Activated CD4-positive, CD25-positive, alpha-beta regulatory T cell treated with anti-CD3 and anti-CD28 coated beads, Interleukin-2, amount 50 U/mL, for 16 hours (primary cell): Measurements from ENCODE around the gene TMEM59L.
A peak's percentile ranks its signal among the peaks of the same experiment; 100 is the strongest.
"Not testable (repeated sequence)": the region's sequence is repeated elsewhere in the genome, so short reads cannot be mapped to it uniquely, and the experiment has no call there.

Experiments
- DNase-seq: peaks from one replicate; pipeline ENCODE4 v3.0.0-alpha.2; 2020; ENCODE audit warnings: low read depth, low spot score

Gene TMEM59L

GRCh38 chr19:18612772-18613588 is at the start of gene TMEM59L:
Gene TMEM59L, plus strand, starts transcription at chr19:18612870. Its CDS starts 89 bp downstream, at chr19:18612959.
- no peak for DNase-seq

- DNase-seq: no peak
Observed at GRCh38 chr19:18566953-18567352, 45.7 kb upstream of the TMEM59L start.

- no peak for DNase-seq
Observed at GRCh38 chr19:18568367-18568766, 44.3 kb upstream of the TMEM59L start.

GRCh38 chr19:18571564-18572344 is 40.9 kb upstream of the TMEM59L start, which contains the start of gene UBA52:
Gene UBA52, plus strand, starts transcription at chr19:18571857. Its CDS starts 1,444 bp downstream, at chr19:18573301.
- DNase-seq: peak; percentile 99

GRCh38 chr19:18574691-18575291 is 37.9 kb upstream of the TMEM59L start:
- no peak for DNase-seq

GRCh38 chr19:18576383-18576782 is 36.3 kb upstream of the TMEM59L start:
- no peak for DNase-seq

- DNase-seq: no peak
Observed at GRCh38 chr19:18577365-18577914, 35.2 kb upstream of the TMEM59L start.

GRCh38 chr19:18580311-18580710 is 32.4 kb upstream of the TMEM59L start:
- DNase-seq: no peak

- no peak for DNase-seq
Observed at GRCh38 chr19:18586306-18586705, 26.4 kb upstream of the TMEM59L start.

- DNase-seq: no peak
Observed at GRCh38 chr19:18587561-18587960, 25.1 kb upstream of the TMEM59L start.

GRCh38 chr19:18587962-18588610 is 24.6 kb upstream of the TMEM59L start:
- no peak for DNase-seq

- peak; percentile 63 for DNase-seq
Observed at GRCh38 chr19:18588611-18589379, 23.9 kb upstream of the TMEM59L start, which contains the start of gene REX1BD. Gene REX1BD, plus strand, starts transcription at chr19:18588798. Its CDS starts 4 bp downstream, at chr19:18588802.

GRCh38 chr19:18589380-18590272 is 23.0 kb upstream of the TMEM59L start:
- peak; percentile 45 for DNase-seq

GRCh38 chr19:18590273-18591272 is 22.1 kb upstream of the TMEM59L start:
- DNase-seq: no peak

- no peak for DNase-seq
Observed at GRCh38 chr19:18591735-18592385, 20.8 kb upstream of the TMEM59L start.

GRCh38 chr19:18592732-18593131 is 19.9 kb upstream of the TMEM59L start:
- DNase-seq: not testable (repeated sequence)

GRCh38 chr19:18593367-18594095 is 19.1 kb upstream of the TMEM59L start:
- DNase-seq: no peak
